ENCODE results near the gene GBF1. TPM values are rescaled to one million over a fixed set of nuclear protein-coding genes. Genes with fewer than 3 reads are reported as not detected.

The GBF1 gene
- polyA plus RNA-seq, 1 donor from 2014 or later: 14.9 TPM

DNA sequence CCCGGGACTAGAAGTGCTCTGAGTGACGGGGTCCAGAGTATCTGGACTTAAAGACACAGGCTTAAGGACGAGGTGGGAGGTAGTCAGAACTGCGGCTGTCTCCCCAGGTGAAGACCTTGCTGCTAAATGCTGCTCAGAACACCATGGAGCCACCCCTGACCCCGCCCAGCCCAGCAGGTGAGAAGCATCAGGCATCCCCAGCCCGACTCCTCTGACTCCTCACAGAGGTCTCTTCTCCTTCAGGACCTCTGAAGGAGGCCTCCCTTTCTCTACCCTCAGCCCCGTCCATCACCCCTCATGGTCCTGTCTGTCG, 156.0 kb downstream of the GBF1 start:
- Histone ChIP-seq H3K9ac (ENCODE audit: low read length) (no peak overlapping the region), H3K9me3 (ENCODE audit: low read length) (no peaks in the 10 kb centered on the region), H2AFZ (ENCODE audit: low read depth, low read length) (no peak overlapping the region), H3K27ac (ENCODE audit: low read length) (no peak overlapping the region), H3K4me2 (ENCODE audit: low read length) (no peak overlapping the region), H3K27me3 (ENCODE audit: insufficient read depth, low read depth, low read length) (no peaks in the 10 kb centered on the region), H3K36me3 (ENCODE audit: insufficient read depth, low read length) (no peaks in the 10 kb centered on the region), H3K79me2 (replicated peaks; ENCODE audit: insufficient read depth, low read length) (no peaks in the 10 kb centered on the region), H3K4me3 (ENCODE audit: low read length) (no peak overlapping the region), H3K9me2 (ENCODE audit: insufficient read depth, low read length) (no peaks in the 10 kb centered on the region), H3F3A (ENCODE audit: insufficient read depth, low read length, poor library complexity, severe bottlenecking) (no peaks in the 10 kb centered on the region), H4K20me1 (ENCODE audit: insufficient read depth) (no peaks in the 10 kb centered on the region)
- TF ChIP-seq POLR2AphosphoS5 (IDR thresholded peaks at IDR 0.05): no peak

GRCh38 chr10:102401735-102402511, 156.6 kb downstream of the GBF1 start:
- H3K36me3 ChIP-seq (ENCODE audit: insufficient read depth, low read length): no peaks in the 10 kb centered on the region

More at GRCh38 chr10:102401735-102402511, 156.6 kb downstream of the GBF1 start:
- Histone ChIP-seq H3K9me3 (ENCODE audit: low read length) (no peaks in the 10 kb centered on the region), H3K4me2 (ENCODE audit: low read length) (no peak overlapping the region), H3F3A (ENCODE audit: insufficient read depth, low read length, poor library complexity, severe bottlenecking) (no peaks in the 10 kb centered on the region), H2AFZ (ENCODE audit: low read depth, low read length) (no peak overlapping the region), H3K9ac (ENCODE audit: low read length) (no peak overlapping the region), H3K27ac (ENCODE audit: low read length) (no peak overlapping the region), H3K4me3 (ENCODE audit: low read length) (no peak overlapping the region), H3K9me2 (ENCODE audit: insufficient read depth, low read length) (no peaks in the 10 kb centered on the region), H4K20me1 (ENCODE audit: insufficient read depth) (no peaks in the 10 kb centered on the region), H3K79me2 (replicated peaks; ENCODE audit: insufficient read depth, low read length) (no peaks in the 10 kb centered on the region), H3K27me3 (ENCODE audit: insufficient read depth, low read depth, low read length) (no peaks in the 10 kb centered on the region)
- TF ChIP-seq RAD21 (conservative IDR thresholded peaks at IDR 0.05): no peak
- TF ChIP-seq MXI1 (conservative IDR thresholded peaks at IDR 0.05; ENCODE audit: poor library complexity, severe bottlenecking): no peak
- TF ChIP-seq EZH2 (IDR thresholded peaks at IDR 0.05; ENCODE audit: borderline replicate concordance, insufficient read depth, low read length, poor library complexity, severe bottlenecking): no peak
- no peak for TF ChIP-seq SMC3 (conservative IDR thresholded peaks at IDR 0.05; ENCODE audit: poor library complexity)
- no peak for TF ChIP-seq TAF1 (IDR thresholded peaks at IDR 0.05; ENCODE audit: low read depth)
- TF ChIP-seq, protein P1, sequence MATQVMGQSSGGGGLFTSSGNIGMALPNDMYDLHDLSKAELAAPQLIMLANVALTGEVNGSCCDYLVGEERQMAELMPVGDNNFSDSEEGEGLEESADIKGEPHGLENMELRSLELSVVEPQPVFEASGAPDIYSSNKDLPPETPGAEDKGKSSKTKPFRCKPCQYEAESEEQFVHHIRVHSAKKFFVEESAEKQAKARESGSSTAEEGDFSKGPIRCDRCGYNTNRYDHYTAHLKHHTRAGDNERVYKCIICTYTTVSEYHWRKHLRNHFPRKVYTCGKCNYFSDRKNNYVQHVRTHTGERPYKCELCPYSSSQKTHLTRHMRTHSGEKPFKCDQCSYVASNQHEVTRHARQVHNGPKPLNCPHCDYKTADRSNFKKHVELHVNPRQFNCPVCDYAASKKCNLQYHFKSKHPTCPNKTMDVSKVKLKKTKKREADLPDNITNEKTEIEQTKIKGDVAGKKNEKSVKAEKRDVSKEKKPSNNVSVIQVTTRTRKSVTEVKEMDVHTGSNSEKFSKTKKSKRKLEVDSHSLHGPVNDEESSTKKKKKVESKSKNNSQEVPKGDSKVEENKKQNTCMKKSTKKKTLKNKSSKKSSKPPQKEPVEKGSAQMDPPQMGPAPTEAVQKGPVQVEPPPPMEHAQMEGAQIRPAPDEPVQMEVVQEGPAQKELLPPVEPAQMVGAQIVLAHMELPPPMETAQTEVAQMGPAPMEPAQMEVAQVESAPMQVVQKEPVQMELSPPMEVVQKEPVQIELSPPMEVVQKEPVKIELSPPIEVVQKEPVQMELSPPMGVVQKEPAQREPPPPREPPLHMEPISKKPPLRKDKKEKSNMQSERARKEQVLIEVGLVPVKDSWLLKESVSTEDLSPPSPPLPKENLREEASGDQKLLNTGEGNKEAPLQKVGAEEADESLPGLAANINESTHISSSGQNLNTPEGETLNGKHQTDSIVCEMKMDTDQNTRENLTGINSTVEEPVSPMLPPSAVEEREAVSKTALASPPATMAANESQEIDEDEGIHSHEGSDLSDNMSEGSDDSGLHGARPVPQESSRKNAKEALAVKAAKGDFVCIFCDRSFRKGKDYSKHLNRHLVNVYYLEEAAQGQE (IDR thresholded peaks at IDR 0.05; ENCODE audit: borderline replicate concordance): no peak
- TF ChIP-seq POLR2AphosphoS5 (IDR thresholded peaks at IDR 0.05): no peak
- TF ChIP-seq EP300 (conservative IDR thresholded peaks at IDR 0.05; ENCODE audit: poor library complexity, severe bottlenecking): no peak
- no peak for TF ChIP-seq CTCF (IDR thresholded peaks at IDR 0.05; ENCODE audit: poor library complexity, severe bottlenecking)

All from neural cell (in vitro differentiated cells).